ENCODE results near the gene SMG6. TPM values are rescaled to one million over a fixed set of nuclear protein-coding genes. Genes with fewer than 3 reads are reported as not detected.

The SMG6 gene
- total RNA-seq, 1 experiment from 2014 or later = 25.6 TPM

GRCh38 chr17:2067608-2068024, 236.0 kb downstream of the SMG6 start (continued):
- TF ChIP-seq, protein P1, sequence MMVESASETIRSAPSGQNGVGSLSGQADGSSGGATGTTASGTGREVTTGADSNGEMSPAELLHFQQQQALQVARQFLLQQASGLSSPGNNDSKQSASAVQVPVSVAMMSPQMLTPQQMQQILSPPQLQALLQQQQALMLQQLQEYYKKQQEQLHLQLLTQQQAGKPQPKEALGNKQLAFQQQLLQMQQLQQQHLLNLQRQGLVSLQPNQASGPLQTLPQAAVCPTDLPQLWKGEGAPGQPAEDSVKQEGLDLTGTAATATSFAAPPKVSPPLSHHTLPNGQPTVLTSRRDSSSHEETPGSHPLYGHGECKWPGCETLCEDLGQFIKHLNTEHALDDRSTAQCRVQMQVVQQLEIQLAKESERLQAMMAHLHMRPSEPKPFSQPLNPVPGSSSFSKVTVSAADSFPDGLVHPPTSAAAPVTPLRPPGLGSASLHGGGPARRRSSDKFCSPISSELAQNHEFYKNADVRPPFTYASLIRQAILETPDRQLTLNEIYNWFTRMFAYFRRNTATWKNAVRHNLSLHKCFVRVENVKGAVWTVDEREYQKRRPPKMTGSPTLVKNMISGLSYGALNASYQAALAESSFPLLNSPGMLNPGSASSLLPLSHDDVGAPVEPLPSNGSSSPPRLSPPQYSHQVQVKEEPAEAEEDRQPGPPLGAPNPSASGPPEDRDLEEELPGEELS (CRISPR knock-in tag; IDR thresholded peaks at IDR 0.05) = no peak
- TF ChIP-seq CREB1 (CRISPR knock-in tag; IDR thresholded peaks at IDR 0.05) = no peak

DNA sequence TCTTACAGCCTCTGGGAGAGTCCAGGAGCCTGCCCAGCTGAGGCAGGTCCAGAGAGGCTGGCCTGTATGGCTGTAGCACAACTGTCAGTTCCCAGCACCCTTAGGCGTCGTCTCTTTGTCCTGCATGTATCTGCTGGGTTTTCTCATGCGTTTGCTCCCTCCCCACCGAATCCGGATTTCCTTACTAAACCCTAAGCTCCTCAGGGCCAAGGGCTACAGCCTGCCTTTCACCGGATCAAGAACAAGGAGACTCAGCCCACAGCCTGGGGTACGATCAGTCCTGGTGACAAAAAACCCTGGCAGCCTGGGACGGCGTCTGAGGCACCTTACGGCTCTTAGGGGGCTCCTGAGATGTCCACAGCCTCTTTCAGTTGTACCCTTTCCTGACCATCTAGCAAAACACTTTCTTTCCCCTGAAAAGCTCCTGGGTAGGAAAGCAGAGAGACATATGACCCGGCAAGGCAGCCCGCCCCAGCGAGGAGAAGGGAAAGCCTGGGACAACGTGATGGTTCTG, 236.5 kb downstream of the SMG6 start:
- Mint-ChIP-seq H3K27me3 (ENCODE audit: low read depth) (peaks cover 5% of the 10 kb centered on the region; the same call in 1 of the 2 replicates), H3K36me3 (peaks cover 3% of the 10 kb centered on the region), H3K9me3 (no peaks in the 10 kb centered on the region), H3K4me3 (no peak overlapping the region), H3K27ac (no peak overlapping the region), H3K4me1 (peaks cover 35% of the 10 kb centered on the region)
- no peak for TF ChIP-seq CBFB (CRISPR knock-in tag; IDR thresholded peaks at IDR 0.05; ENCODE audit: low read depth)
- TF ChIP-seq, protein P2, sequence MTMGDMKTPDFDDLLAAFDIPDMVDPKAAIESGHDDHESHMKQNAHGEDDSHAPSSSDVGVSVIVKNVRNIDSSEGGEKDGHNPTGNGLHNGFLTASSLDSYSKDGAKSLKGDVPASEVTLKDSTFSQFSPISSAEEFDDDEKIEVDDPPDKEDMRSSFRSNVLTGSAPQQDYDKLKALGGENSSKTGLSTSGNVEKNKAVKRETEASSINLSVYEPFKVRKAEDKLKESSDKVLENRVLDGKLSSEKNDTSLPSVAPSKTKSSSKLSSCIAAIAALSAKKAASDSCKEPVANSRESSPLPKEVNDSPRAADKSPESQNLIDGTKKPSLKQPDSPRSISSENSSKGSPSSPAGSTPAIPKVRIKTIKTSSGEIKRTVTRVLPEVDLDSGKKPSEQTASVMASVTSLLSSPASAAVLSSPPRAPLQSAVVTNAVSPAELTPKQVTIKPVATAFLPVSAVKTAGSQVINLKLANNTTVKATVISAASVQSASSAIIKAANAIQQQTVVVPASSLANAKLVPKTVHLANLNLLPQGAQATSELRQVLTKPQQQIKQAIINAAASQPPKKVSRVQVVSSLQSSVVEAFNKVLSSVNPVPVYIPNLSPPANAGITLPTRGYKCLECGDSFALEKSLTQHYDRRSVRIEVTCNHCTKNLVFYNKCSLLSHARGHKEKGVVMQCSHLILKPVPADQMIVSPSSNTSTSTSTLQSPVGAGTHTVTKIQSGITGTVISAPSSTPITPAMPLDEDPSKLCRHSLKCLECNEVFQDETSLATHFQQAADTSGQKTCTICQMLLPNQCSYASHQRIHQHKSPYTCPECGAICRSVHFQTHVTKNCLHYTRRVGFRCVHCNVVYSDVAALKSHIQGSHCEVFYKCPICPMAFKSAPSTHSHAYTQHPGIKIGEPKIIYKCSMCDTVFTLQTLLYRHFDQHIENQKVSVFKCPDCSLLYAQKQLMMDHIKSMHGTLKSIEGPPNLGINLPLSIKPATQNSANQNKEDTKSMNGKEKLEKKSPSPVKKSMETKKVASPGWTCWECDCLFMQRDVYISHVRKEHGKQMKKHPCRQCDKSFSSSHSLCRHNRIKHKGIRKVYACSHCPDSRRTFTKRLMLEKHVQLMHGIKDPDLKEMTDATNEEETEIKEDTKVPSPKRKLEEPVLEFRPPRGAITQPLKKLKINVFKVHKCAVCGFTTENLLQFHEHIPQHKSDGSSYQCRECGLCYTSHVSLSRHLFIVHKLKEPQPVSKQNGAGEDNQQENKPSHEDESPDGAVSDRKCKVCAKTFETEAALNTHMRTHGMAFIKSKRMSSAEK (CRISPR knock-in tag; IDR thresholded peaks at IDR 0.05; ENCODE audit: borderline replicate concordance) = no peak
- no peak for TF ChIP-seq IRF2 (CRISPR knock-in tag; IDR thresholded peaks at IDR 0.05; ENCODE audit: borderline replicate concordance, low read depth)
- TF ChIP-seq ZNF416 (CRISPR knock-in tag; IDR thresholded peaks at IDR 0.05) = no peak
- TF ChIP-seq ZNF317 (CRISPR knock-in tag; IDR thresholded peaks at IDR 0.05; ENCODE audit: borderline replicate concordance, low read depth) = no peak
- TF ChIP-seq E2F1 (CRISPR knock-in tag; IDR thresholded peaks at IDR 0.05) = no peak
- TF ChIP-seq ATF3 (CRISPR knock-in tag; conservative IDR thresholded peaks at IDR 0.05) = no peak
- CTCF ChIA-PET = interaction anchor here (0.7 to 11.0 kb wide), 4 partner anchors 10 to 237 kb away, joined by 3 to 96 read pairs (median 16); partner anchors contain the start of genes HIC1, SMG6 and SRR
- DNase-seq (ENCODE audit: low spot score) (no peak), ATAC-seq (no peak)
- POLR2A ChIA-PET = no interaction called here

DNA sequence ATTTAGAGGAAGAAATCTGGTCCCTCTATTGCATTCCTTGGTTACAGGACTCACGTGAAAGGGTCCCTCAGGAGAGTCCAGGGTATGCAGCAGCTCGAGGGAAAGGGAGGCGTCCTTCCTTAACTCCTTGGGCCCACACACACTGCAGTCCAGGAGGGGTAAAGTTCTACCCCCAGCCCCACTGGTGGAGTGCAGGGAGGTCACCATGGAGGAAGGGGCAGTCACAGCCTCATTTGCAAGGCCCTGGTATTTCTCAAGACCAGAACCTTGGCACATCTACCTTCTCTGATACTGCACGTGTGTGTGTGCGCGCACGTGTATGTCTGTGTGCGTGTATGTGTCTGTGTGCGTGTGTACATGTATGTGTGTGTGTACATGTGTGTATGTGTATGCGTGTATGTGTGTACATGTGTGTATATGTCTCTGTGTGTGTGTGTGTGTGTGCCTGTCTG, 237.6 kb downstream of the SMG6 start:
- Mint-ChIP-seq H3K9me3 (no peaks in the 10 kb centered on the region), H3K4me1 (peaks cover 34% of the 10 kb centered on the region), H3K27ac (no peak overlapping the region), H3K36me3 (peaks cover 3% of the 10 kb centered on the region), H3K27me3 (ENCODE audit: low read depth) (peaks cover 5% of the 10 kb centered on the region; the same call in 1 of the 2 replicates), H3K4me3 (no peak overlapping the region)
- ChIA-PET CTCF (interaction anchor here (0.9 to 11.0 kb wide), 11 partner anchors 9 to 282 kb away, joined by 3 to 96 read pairs (median 6); partner anchors contain the start of gene HIC1), POLR2A (no interaction called here)
- TF ChIP-seq ZNF671 (CRISPR knock-in tag; IDR thresholded peaks at IDR 0.05) (no peak), PRDM15 (CRISPR knock-in tag; IDR thresholded peaks at IDR 0.05) (no peak), CBFB (CRISPR knock-in tag; IDR thresholded peaks at IDR 0.05; ENCODE audit: low read depth) (no peak)
- no peak for DNase-seq (ENCODE audit: low spot score)
- ATAC-seq = no peak

All from WTC11 (cell line).